Cardiac muscle cell (in vitro differentiated cells and primary cell): Measurements from ENCODE around the gene PLAA. TPM values are rescaled to one million over a fixed set of nuclear protein-coding genes. Genes with fewer than 3 reads are reported as not detected.

Experiments
- DNase-seq, 2 donors: peaks; one replicate each; pipeline versions ENCODE4 v3.0.0 to v3.0.0-alpha.2; 2010 to 2017; ENCODE audit warnings: low read depth in 1 of 2, low spot score in 1 of 2
- H3K27ac ChIP-seq: fragments of 200-600 bp; sonication (generic); 2 replicates; pipeline ENCODE4 v1.5.1; 2016
- H3K27me3 ChIP-seq: fragments of 200-600 bp; sonication (generic); 2 replicates; pipeline ENCODE4 v1.6.0; 2016; ENCODE audit warnings: control low read depth
- H3K36me3 ChIP-seq: fragments of 200-600 bp; sonication (generic); 2 replicates; pipeline ENCODE4 v1.5.1; 2016; ENCODE audit warnings: control low read depth
- H3K4me1 ChIP-seq: fragments of 200-600 bp; sonication (generic); 2 replicates; pipeline ENCODE4 v1.8.1; 2017; ENCODE audit warnings: low read depth, mild to moderate bottlenecking, mixed run types
- H3K4me3 ChIP-seq: fragments of 200-600 bp; sonication (generic); 2 replicates; pipeline ENCODE4 v1.5.1; 2016; ENCODE audit warnings: mild to moderate bottlenecking
- H3K9me3 ChIP-seq: fragments of 200-600 bp; sonication (generic); 2 replicates; pipeline ENCODE4 v1.5.1; 2017; ENCODE audit warnings: low read depth, mild to moderate bottlenecking, control low read depth
- polyA plus RNA-seq: library from polyadenylated mRNA; unstranded; fragments of >200 nt; fragmentation: Nextera tagmentation; extraction: Ambion mirVana; gene quantifications from 2 replicates; pipeline ENCODE4 v1.2.1, GENCODE V29; 2016
- total RNA-seq: library from RNA; depleted of rRNA; stranded (reverse); fragments of >200 nt; gene quantifications from 2 replicates; pipeline ENCODE4 v1.2.3, GENCODE V29; 2016
- TF ChIP-seq, protein P1 (sequence below): IDR thresholded peaks from 2 replicates; pipeline ENCODE4 v1.5.1; 2012; ENCODE audit warnings: low read depth, mild to moderate bottlenecking, low read length

The PLAA gene
- total and polyA plus RNA-seq, 2 experiments from 2014 or later = 30.9 to 32.6 TPM

DNA sequence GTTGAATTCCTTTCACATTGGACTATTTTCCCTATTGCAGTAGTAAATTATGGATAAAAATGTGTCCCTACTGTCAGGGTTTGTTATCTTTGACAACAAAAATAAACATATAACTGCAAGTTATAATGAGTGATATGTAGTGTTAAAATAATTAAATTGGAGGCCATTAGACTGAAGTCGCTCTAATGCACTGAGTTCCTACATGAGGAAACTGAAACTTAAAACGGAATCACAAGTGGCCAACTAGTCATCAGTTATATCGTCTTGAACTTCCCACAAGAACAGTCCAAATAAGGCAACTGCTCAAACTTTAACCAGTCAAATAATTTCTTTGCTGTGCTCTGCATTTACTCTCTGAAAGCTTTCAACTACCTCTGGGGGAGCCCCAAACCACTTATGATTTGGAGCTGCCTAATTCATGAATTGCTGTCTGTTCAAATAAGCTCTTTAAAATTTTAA is 7.0 kb upstream of the PLAA start:
- Histone ChIP-seq H3K4me3 (no peak overlapping the region), H3K27ac (no peak overlapping the region), H3K27me3 (no peaks in the 10 kb centered on the region), H3K36me3 (no peaks in the 10 kb centered on the region), H3K4me1 (peaks cover 12% of the 10 kb centered on the region), H3K9me3 (no peaks in the 10 kb centered on the region)
- peak in 1 of 2 donors; percentile 15 for DNase-seq
- TF ChIP-seq, protein P1, sequence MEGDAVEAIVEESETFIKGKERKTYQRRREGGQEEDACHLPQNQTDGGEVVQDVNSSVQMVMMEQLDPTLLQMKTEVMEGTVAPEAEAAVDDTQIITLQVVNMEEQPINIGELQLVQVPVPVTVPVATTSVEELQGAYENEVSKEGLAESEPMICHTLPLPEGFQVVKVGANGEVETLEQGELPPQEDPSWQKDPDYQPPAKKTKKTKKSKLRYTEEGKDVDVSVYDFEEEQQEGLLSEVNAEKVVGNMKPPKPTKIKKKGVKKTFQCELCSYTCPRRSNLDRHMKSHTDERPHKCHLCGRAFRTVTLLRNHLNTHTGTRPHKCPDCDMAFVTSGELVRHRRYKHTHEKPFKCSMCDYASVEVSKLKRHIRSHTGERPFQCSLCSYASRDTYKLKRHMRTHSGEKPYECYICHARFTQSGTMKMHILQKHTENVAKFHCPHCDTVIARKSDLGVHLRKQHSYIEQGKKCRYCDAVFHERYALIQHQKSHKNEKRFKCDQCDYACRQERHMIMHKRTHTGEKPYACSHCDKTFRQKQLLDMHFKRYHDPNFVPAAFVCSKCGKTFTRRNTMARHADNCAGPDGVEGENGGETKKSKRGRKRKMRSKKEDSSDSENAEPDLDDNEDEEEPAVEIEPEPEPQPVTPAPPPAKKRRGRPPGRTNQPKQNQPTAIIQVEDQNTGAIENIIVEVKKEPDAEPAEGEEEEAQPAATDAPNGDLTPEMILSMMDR = no peak

DNA sequence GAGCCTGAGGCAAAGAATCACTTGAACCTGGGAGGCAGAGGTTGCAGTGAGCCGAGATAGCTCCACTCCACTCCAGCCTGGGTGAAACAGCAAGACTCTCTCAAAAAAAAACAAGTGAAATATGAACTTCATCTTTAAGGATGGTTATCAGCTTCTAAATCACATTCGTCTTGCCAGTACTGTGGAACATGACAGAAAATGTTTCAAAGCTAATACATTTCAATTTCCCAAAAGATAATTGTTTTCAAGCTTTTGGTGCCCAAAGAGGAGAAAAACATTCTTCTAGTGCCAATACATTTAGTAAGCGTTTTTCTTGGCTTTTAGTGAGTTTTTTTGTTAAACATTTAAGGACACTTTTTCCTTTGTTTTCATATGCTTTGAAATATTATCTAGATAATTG is 4.8 kb upstream of the PLAA start:
- TF ChIP-seq, protein P1 = no peak
- Histone ChIP-seq H3K9me3 (no peaks in the 10 kb centered on the region), H3K27ac (no peak overlapping the region), H3K4me1 (peaks cover 11% of the 10 kb centered on the region), H3K4me3 (no peak overlapping the region), H3K36me3 (no peaks in the 10 kb centered on the region), H3K27me3 (no peaks in the 10 kb centered on the region)
- no peak for DNase-seq

DNA sequence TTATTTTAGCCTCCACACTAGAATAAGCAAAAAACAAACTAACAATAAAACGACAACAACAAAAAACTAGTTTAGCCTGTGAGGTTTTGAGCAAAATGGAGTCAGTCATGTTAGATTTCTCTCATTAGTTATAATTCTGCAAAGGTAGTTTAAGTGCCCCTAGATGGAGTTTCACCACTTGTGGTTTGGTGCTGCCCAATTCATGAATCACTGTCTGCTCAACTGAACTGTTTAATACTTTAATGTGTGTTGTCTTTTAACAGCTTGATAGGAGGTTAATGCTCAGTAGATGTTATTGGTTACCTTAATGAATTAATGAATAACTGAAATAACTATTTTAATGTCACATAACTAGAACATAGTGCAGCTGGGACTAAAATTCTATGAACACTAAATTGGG is 3.5 kb upstream of the PLAA start:
- DNase-seq = no peak
- no peaks in the 10 kb centered on the region for H3K36me3 ChIP-seq
- no peaks in the 10 kb centered on the region for H3K27me3 ChIP-seq
- no peak overlapping the region for H3K4me3 ChIP-seq
- H3K4me1 ChIP-seq = peaks cover 13% of the 10 kb centered on the region
- H3K27ac ChIP-seq = no peak overlapping the region
- no peaks in the 10 kb centered on the region for H3K9me3 ChIP-seq
- TF ChIP-seq, protein P1 = no peak

DNA sequence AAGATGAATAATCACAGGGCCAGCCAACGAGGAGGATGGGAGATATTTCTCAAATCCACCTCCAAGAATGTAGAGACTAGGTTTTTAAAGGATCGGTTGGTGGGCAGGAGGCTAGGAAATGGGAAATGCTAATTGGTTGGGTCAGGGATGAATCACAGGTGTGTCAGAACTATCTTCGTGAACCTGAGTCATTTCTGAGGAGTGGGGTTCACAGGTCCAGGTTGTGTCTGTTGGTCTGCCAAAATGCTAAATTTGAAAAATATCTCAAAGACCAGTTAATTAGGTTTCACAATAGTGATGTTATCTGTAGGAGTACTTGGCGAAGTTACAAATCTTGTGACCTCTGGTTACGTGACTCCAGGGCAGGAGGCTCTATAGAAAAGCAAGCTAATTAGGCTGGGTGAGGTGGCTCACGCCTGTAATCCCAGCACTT is 2.6 kb upstream of the PLAA start:
- no peak overlapping the region for H3K4me3 ChIP-seq
- no peaks in the 10 kb centered on the region for H3K27me3 ChIP-seq
- TF ChIP-seq, protein P1 = no peak
- H3K9me3 ChIP-seq = no peaks in the 10 kb centered on the region
- no peaks in the 10 kb centered on the region for H3K36me3 ChIP-seq
- no peak overlapping the region for H3K27ac ChIP-seq
- DNase-seq = no peak
- peaks cover 12% of the 10 kb centered on the region for H3K4me1 ChIP-seq

DNA sequence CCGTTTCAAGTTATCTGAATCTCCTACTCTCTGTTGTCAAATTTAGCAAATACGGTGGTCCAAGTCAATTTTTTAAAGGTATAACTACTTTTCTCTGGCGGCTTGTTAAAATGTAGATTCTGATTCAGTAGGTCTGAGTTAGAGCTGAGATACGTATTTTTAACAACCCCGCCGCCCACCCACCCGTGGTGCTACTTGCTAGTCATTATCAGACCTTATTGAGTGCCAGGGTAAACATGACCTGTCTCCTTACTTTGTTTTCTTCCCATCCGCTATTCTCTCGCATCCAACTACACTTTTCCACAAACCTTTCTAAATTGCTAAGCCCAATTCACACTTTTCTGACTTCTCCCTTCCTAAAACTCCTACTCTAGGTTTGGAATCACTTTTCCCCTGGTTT is 694 bp upstream of the PLAA start:
- TF ChIP-seq, protein P1 = no peak
- no peak for DNase-seq
- Histone ChIP-seq H3K27me3 (no peaks in the 10 kb centered on the region), H3K4me3 (peak overlapping the region; percentile 81), H3K36me3 (no peaks in the 10 kb centered on the region), H3K27ac (peak overlapping the region; percentile 100), H3K4me1 (peaks cover 12% of the 10 kb centered on the region), H3K9me3 (no peaks in the 10 kb centered on the region)

DNA sequence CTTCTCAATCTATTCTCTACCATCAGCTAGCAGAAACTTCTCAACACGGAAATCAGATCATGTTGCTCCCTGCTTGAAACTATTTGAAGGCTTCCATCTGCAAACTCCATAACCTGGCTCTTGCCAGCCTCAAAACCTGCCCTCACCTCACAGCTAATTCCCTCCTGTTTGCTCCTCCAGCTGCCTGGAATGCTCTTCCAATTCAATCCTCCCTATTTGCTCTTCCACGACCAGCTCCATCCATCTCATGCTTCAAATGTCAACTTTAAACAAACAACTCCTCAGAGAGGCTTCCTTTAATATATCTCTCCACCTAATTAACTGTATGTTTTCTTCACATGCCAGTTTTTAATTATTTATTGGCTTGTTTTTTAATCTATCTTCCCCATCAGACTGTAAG is 1.5 kb downstream of the PLAA start:
- no peak overlapping the region for H3K27ac ChIP-seq
- peak overlapping the region; percentile 81 for H3K4me3 ChIP-seq
- TF ChIP-seq, protein P1 = no peak
- no peaks in the 10 kb centered on the region for H3K9me3 ChIP-seq
- H3K36me3 ChIP-seq = no peaks in the 10 kb centered on the region
- no peaks in the 10 kb centered on the region for H3K27me3 ChIP-seq
- DNase-seq = no peak
- H3K4me1 ChIP-seq = peaks cover 12% of the 10 kb centered on the region
